Ishikawa (cell line): ENCODE results near the gene LHFPL2.

Source experiments
- CEBPB ChIP-seq: IDR thresholded peaks from 2 replicates; pipeline ENCODE4 v1.6.1; 2012
- CREB1 ChIP-seq: IDR thresholded peaks from 2 replicates; pipeline ENCODE4 v1.6.1; 2012; ENCODE audit warnings: low read depth
- EGR1 ChIP-seq: IDR thresholded peaks from 2 replicates; pipeline ENCODE4 v1.6.1; 2012
- EP300 ChIP-seq: IDR thresholded peaks from 2 replicates; pipeline ENCODE4 v1.6.1; 2012; ENCODE audit warnings: borderline replicate concordance
- FOXM1 ChIP-seq: IDR thresholded peaks from 2 replicates; pipeline ENCODE4 v1.6.1; 2012; ENCODE audit warnings: low read depth, borderline replicate concordance
- MAX ChIP-seq: IDR thresholded peaks from 2 replicates; pipeline ENCODE4 v1.6.1; 2012
- NFIC ChIP-seq: IDR thresholded peaks from 2 replicates; pipeline ENCODE4 v1.6.1; 2012
- RAD21 ChIP-seq: IDR thresholded peaks from 2 replicates; pipeline ENCODE4 v1.6.1; 2012; ENCODE audit warnings: low read depth
- REST ChIP-seq: IDR thresholded peaks from 2 replicates; pipeline ENCODE4 v1.6.1; 2012; ENCODE audit warnings: low read depth, mild to moderate bottlenecking
- TCF12 ChIP-seq: IDR thresholded peaks from 2 replicates; pipeline ENCODE4 v1.6.1; 2012; ENCODE audit warnings: low read depth
- TEAD4 ChIP-seq: IDR thresholded peaks from 2 replicates; pipeline ENCODE4 v1.6.1; 2012
- USF1 ChIP-seq: IDR thresholded peaks from 2 replicates; pipeline ENCODE4 v1.6.1; 2012
- YY1 ChIP-seq: IDR thresholded peaks from 2 replicates; pipeline ENCODE4 v1.6.1; 2012; ENCODE audit warnings: low read depth
- ZBTB7A ChIP-seq: IDR thresholded peaks from 2 replicates; pipeline ENCODE4 v1.6.1; 2012; ENCODE audit warnings: low read depth

GRCh38 chr5:78577071-78577807 is 71.3 kb downstream of the LHFPL2 start:
- no peak for TF ChIP-seq YY1
- no peak for TF ChIP-seq CEBPB
- no peak for TF ChIP-seq MAX
- TF ChIP-seq TCF12 = no peak
- no peak for TF ChIP-seq ZBTB7A
- no peak for TF ChIP-seq EP300
- no peak for TF ChIP-seq RAD21
- TF ChIP-seq TEAD4 = no peak
- no peak for TF ChIP-seq NFIC
- no peak for TF ChIP-seq REST
- TF ChIP-seq FOXM1 = no peak
- no peak for TF ChIP-seq CREB1
- TF ChIP-seq USF1 = no peak
- TF ChIP-seq EGR1 = no peak
